Peyer's patch (tissue), 4 donors: Measurements from ENCODE around the gene KDR.

Experiments used
- CTCF ChIP-seq, 6 experiments: fragments of 450-650 bp in 4 of 6; fragments of 200-600 bp in 2 of 6; sonication (generic) in 1 of 6; IDR thresholded peaks; one replicate each; pipeline ENCODE4 v1.5.1; 2017 to 2019; ENCODE audit warnings: antibody characterized with exemption in 6 of 6, mild to moderate bottlenecking in 3 of 6, moderate library complexity in 1 of 6
- POLR2A ChIP-seq, 2 donors: fragments of 450-650 bp; IDR thresholded peaks; one replicate each; pipeline ENCODE4 v1.5.1; 2017; ENCODE audit warnings: antibody characterized with exemption in 2 of 2, mild to moderate bottlenecking in 2 of 2, moderate library complexity in 2 of 2

GRCh38 chr4:55068522-55068921, 56.9 kb downstream of the KDR start:
- TF ChIP-seq CTCF (IDR thresholded peaks at IDR 0.05) (no peak), POLR2A (IDR thresholded peaks at IDR 0.05) (no peak)
